A549 (cell line): ENCODE data around the gene SH3RF3.

Source experiments
- EP300 ChIP-seq, 2 experiments: fragments of >200 bp; sonication (Bioruptor Twin); formaldehyde crosslinking; IDR thresholded peaks; 2 replicates in 1 of 2; 3 replicates in 1 of 2; pipeline ENCODE4 v1.6.1; 2016 to 2017
- HMGXB4 ChIP-seq: fragments of 250-450 bp; sonication (Bioruptor Pico); IDR thresholded peaks from 2 replicates; pipeline ENCODE4 v1.5.0; 2021; ENCODE audit warnings: mild to moderate bottlenecking, moderate library complexity, borderline replicate concordance
- HOXA7 ChIP-seq: fragments of 250-450 bp; sonication (Bioruptor Pico); IDR thresholded peaks from 2 replicates; pipeline ENCODE4 v1.5.0; 2020; ENCODE audit warnings: mild to moderate bottlenecking, moderate library complexity
- HOXB5 ChIP-seq: fragments of 250-450 bp; sonication (Bioruptor Pico); IDR thresholded peaks from 2 replicates; pipeline ENCODE4 v1.5.0; 2020; ENCODE audit warnings: mild to moderate bottlenecking, moderate library complexity
- JUNB ChIP-seq: fragments of >200 bp; sonication (Bioruptor Twin); formaldehyde crosslinking; IDR thresholded peaks from 2 replicates; pipeline ENCODE4 v1.6.1; 2016
- KDM1A ChIP-seq: fragments of 200-600 bp; sonication (generic); IDR thresholded peaks from 2 replicates; pipeline ENCODE4 v1.6.1; 2016; ENCODE audit warnings: low read depth, mild to moderate bottlenecking
- NR3C1 ChIP-seq: fragments of >200 bp; sonication (Bioruptor Twin); formaldehyde crosslinking; IDR thresholded peaks from 3 replicates; pipeline ENCODE4 v1.6.1; 2017
- POLR2A ChIP-seq: IDR thresholded peaks from 2 replicates; pipeline ENCODE4 v1.6.1; 2012; ENCODE audit warnings: mild to moderate bottlenecking, low read length
- RARB ChIP-seq: fragments of 250-450 bp; sonication (Bioruptor Pico); IDR thresholded peaks from 2 replicates; pipeline ENCODE4 v1.8.0; 2021; ENCODE audit warnings: mild to moderate bottlenecking, moderate library complexity
- TF ChIP-seq, protein P1 (sequence below): fragments of >200 bp; sonication (Bioruptor Twin); formaldehyde crosslinking; IDR thresholded peaks from 3 replicates; pipeline ENCODE4 v1.5.1; 2016
- TF ChIP-seq, protein P2 (sequence below): fragments of 200-600 bp; sonication (generic); IDR thresholded peaks from 2 replicates; pipeline ENCODE4 v1.6.1; 2016; ENCODE audit warnings: antibody characterized with exemption, mild to moderate bottlenecking, moderate library complexity

- no peak for TF ChIP-seq POLR2A
- TF ChIP-seq, protein P1, sequence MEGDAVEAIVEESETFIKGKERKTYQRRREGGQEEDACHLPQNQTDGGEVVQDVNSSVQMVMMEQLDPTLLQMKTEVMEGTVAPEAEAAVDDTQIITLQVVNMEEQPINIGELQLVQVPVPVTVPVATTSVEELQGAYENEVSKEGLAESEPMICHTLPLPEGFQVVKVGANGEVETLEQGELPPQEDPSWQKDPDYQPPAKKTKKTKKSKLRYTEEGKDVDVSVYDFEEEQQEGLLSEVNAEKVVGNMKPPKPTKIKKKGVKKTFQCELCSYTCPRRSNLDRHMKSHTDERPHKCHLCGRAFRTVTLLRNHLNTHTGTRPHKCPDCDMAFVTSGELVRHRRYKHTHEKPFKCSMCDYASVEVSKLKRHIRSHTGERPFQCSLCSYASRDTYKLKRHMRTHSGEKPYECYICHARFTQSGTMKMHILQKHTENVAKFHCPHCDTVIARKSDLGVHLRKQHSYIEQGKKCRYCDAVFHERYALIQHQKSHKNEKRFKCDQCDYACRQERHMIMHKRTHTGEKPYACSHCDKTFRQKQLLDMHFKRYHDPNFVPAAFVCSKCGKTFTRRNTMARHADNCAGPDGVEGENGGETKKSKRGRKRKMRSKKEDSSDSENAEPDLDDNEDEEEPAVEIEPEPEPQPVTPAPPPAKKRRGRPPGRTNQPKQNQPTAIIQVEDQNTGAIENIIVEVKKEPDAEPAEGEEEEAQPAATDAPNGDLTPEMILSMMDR: no peak
- no peak for TF ChIP-seq NR3C1
- no peak for TF ChIP-seq HMGXB4
- TF ChIP-seq HOXA7: no peak
- no peak for TF ChIP-seq EP300 (IDR thresholded peaks at IDR 0.05)
- TF ChIP-seq JUNB: no peak
- TF ChIP-seq KDM1A: no peak
- TF ChIP-seq RARB (CRISPR knock-in tag): no peak
- TF ChIP-seq, protein P2, sequence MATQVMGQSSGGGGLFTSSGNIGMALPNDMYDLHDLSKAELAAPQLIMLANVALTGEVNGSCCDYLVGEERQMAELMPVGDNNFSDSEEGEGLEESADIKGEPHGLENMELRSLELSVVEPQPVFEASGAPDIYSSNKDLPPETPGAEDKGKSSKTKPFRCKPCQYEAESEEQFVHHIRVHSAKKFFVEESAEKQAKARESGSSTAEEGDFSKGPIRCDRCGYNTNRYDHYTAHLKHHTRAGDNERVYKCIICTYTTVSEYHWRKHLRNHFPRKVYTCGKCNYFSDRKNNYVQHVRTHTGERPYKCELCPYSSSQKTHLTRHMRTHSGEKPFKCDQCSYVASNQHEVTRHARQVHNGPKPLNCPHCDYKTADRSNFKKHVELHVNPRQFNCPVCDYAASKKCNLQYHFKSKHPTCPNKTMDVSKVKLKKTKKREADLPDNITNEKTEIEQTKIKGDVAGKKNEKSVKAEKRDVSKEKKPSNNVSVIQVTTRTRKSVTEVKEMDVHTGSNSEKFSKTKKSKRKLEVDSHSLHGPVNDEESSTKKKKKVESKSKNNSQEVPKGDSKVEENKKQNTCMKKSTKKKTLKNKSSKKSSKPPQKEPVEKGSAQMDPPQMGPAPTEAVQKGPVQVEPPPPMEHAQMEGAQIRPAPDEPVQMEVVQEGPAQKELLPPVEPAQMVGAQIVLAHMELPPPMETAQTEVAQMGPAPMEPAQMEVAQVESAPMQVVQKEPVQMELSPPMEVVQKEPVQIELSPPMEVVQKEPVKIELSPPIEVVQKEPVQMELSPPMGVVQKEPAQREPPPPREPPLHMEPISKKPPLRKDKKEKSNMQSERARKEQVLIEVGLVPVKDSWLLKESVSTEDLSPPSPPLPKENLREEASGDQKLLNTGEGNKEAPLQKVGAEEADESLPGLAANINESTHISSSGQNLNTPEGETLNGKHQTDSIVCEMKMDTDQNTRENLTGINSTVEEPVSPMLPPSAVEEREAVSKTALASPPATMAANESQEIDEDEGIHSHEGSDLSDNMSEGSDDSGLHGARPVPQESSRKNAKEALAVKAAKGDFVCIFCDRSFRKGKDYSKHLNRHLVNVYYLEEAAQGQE: no peak
- TF ChIP-seq HOXB5 (CRISPR knock-in tag): no peak
These were observed 347.8 kb downstream of the SH3RF3 start for GRCh38 chr2:109476641-109477441.
